Frontal cortex (tissue), 4 donors: ENCODE results near the gene CD247. TPM values are rescaled to one million over a fixed set of nuclear protein-coding genes. Genes with fewer than 3 reads are reported as not detected.

Experiments used
- DNase-seq, 2 donors: peaks; one replicate each; pipeline ENCODE4 v3.0.0; 2012; ENCODE audit warnings: low spot score in 2 of 2
- FAIRE-seq: peaks from 2 replicates; lab custom pipeline; 2012; peaks lifted over from hg19 to GRCh38; lab: Jason Lieb, UNC
- total RNA-seq: library from RNA; depleted of rRNA; stranded (reverse); fragments of >200 nt; gene quantifications from one replicate; pipeline ENCODE4 v1.2.3, GENCODE V29; 2014
- donor health status: control.
- donor health status: control.
- donor health status: control.

Gene CD247
- total RNA-seq, 1 donor from 2014 or later = 1.2 TPM

- no peak for FAIRE-seq
- DNase-seq = no peak
Measured at GRCh38 chr1:167387251-167387910, 130.9 kb downstream of the CD247 start.

Other genes with a start within 250 kb of the CD247 start
- gene CREG1, start 35.2 kb upstream of the CD247 start, total RNA-seq = 42.4 TPM
- 4.5 TPM for gene RCSD1, start 111.7 kb upstream of the CD247 start, total RNA-seq
- 184 TPM for gene MPZL1, start 203.5 kb upstream of the CD247 start, total RNA-seq